Thyroid gland (tissue), 4 donors: Measurements from ENCODE around the gene NIPBL. TPM values are rescaled to one million over a fixed set of nuclear protein-coding genes. Genes with fewer than 3 reads are reported as not detected.

Experiments
- DNase-seq, 2 donors: peaks; one replicate each; pipeline ENCODE4 v3.0.0-alpha.2; 2019
- H3K27ac ChIP-seq, 3 donors: fragments of 200-600 bp; sonication (generic); 1 replicate in 2 of 3; 2 replicates in 1 of 3; pipeline ENCODE4 v1.5.1; 2016 to 2019; ENCODE audit warnings: mild to moderate bottlenecking in 1 of 3, moderate library complexity in 1 of 3
- H3K27me3 ChIP-seq: fragments of 200-600 bp; sonication (generic); one replicate; pipeline ENCODE4 v1.5.1; 2019
- H3K36me3 ChIP-seq, 2 donors: fragments of 200-600 bp; sonication (generic); one replicate each; pipeline ENCODE4 v1.5.1; 2016 to 2019
- H3K4me1 ChIP-seq, 2 donors: fragments of 200-600 bp; sonication (generic); one replicate each; pipeline ENCODE4 v1.5.1; 2017 to 2019
- H3K4me3 ChIP-seq, 3 donors: fragments of 200-600 bp; sonication (generic); replicated peaks in 1 of 3; 1 replicate in 2 of 3; 2 replicates in 1 of 3; pipeline ENCODE4 v1.5.1; 2016; ENCODE audit warnings: mild to moderate bottlenecking in 1 of 3
- H3K9me3 ChIP-seq: fragments of 200-600 bp; sonication (generic); one replicate; pipeline ENCODE4 v1.5.1; 2017
- CTCF ChIP-seq, 6 experiments: fragments of 200-600 bp in 3 of 6; fragments of 450-650 bp in 3 of 6; sonication (generic) in 3 of 6; IDR thresholded peaks; one replicate each; pipeline ENCODE4 v1.5.1; 2016 to 2019; ENCODE audit warnings: antibody characterized with exemption in 6 of 6, mild to moderate bottlenecking in 2 of 6, inconsistent platforms in 1 of 6, moderate library complexity in 1 of 6
- POLR2A ChIP-seq, 2 donors: fragments of 450-650 bp; IDR thresholded peaks; one replicate each; pipeline ENCODE4 v1.6.1; 2017; ENCODE audit warnings: antibody characterized with exemption in 2 of 2, mild to moderate bottlenecking in 2 of 2, moderate library complexity in 1 of 2
- WGBS, 2 donors: methylation state at CpG; one replicate each; pipeline ENCODE4 v1.1.5; 2017; 5-methylcytosine and 5-hydroxymethylcytosine counted together
- intact Hi-C: fragments of 100-400 bp; cut with DNase I; formaldehyde crosslinking; loops from one replicate; pipeline ENCODE4 v1.15.1; 2023
- total RNA-seq, 4 donors: library from RNA; depleted of rRNA; stranded (reverse); fragments of >200 nt; gene quantifications; one replicate each; pipeline ENCODE4 v1.2.3, GENCODE V29; 2016

The NIPBL gene
- total RNA-seq, 4 donors from 2014 or later, result 62.1 to 145 (median 87.8) TPM

GRCh38 chr5:37039824-37040223 lies 163.3 kb downstream of the NIPBL start:
- no peak overlapping the region for H3K4me3 ChIP-seq
- H3K27me3 ChIP-seq, result no peaks in the 10 kb centered on the region
- intact Hi-C loops, result no loop called here
- no peak overlapping the region for H3K27ac ChIP-seq
- peaks cover 8 to 9% of the 10 kb centered on the region in 2 donors for H3K36me3 ChIP-seq
- DNase-seq, result no peak
- no peaks in the 10 kb centered on the region for H3K9me3 ChIP-seq
- TF ChIP-seq CTCF (IDR thresholded peaks at IDR 0.05) (no peak), POLR2A (IDR thresholded peaks at IDR 0.05) (no peak)
- WGBS, 2 donors, result 97 to 100% methylated on average over 1 of the region's 1 CpG
- no peaks in the 10 kb centered on the region for H3K4me1 ChIP-seq

- no peaks in the 10 kb centered on the region for H3K4me1 ChIP-seq
- H3K27ac ChIP-seq, result no peak overlapping the region
- intact Hi-C loops, result no loop called here
- H3K4me3 ChIP-seq, result no peak overlapping the region
- no peaks in the 10 kb centered on the region for H3K27me3 ChIP-seq
- 85 to 91% methylated on average over 2 of the region's 2 CpGs for WGBS, 2 donors
- peaks cover 19 to 21% of the 10 kb centered on the region in 2 donors for H3K36me3 ChIP-seq
- no peak for TF ChIP-seq CTCF (IDR thresholded peaks at IDR 0.05)
- TF ChIP-seq POLR2A (IDR thresholded peaks at IDR 0.05), result no peak
- no peak for DNase-seq
- no peaks in the 10 kb centered on the region for H3K9me3 ChIP-seq
These were observed 167.1 kb downstream of the NIPBL start for GRCh38 chr5:37043693-37044092.

- Histone ChIP-seq H3K9me3 (no peaks in the 10 kb centered on the region), H3K27me3 (no peaks in the 10 kb centered on the region), H3K36me3 (peaks cover 19 to 24% of the 10 kb centered on the region in 2 donors), H3K4me1 (no peaks in the 10 kb centered on the region), H3K27ac (no peak overlapping the region), H3K4me3 (no peak overlapping the region)
- no peak for DNase-seq
- 97% methylated on average over 4 of the region's 4 CpGs for WGBS, 2 donors
- TF ChIP-seq CTCF (IDR thresholded peaks at IDR 0.05), result no peak
- no peak for TF ChIP-seq POLR2A (IDR thresholded peaks at IDR 0.05)
- intact Hi-C loops, result no loop called here
These were observed 167.6 kb downstream of the NIPBL start for GRCh38 chr5:37044120-37044519.

GRCh38 chr5:37045703-37046102 lies 169.1 kb downstream of the NIPBL start:
- WGBS, 2 donors, result 87 to 92% methylated on average over 2 of the region's 2 CpGs
- Histone ChIP-seq H3K36me3 (peaks cover 24 to 36% of the 10 kb centered on the region in 2 donors), H3K27ac (no peak overlapping the region), H3K27me3 (no peaks in the 10 kb centered on the region), H3K9me3 (no peaks in the 10 kb centered on the region), H3K4me3 (no peak overlapping the region), H3K4me1 (no peaks in the 10 kb centered on the region)
- no peak for DNase-seq
- TF ChIP-seq CTCF (IDR thresholded peaks at IDR 0.05), result no peak
- TF ChIP-seq POLR2A (IDR thresholded peaks at IDR 0.05), result no peak
- intact Hi-C loops, result no loop called here

- Histone ChIP-seq H3K27me3 (no peaks in the 10 kb centered on the region), H3K36me3 (peaks cover 33 to 44% of the 10 kb centered on the region in 2 donors), H3K9me3 (no peaks in the 10 kb centered on the region), H3K27ac (no peak overlapping the region), H3K4me3 (no peak overlapping the region), H3K4me1 (no peaks in the 10 kb centered on the region)
- intact Hi-C loops, result no loop called here
- no peak for DNase-seq
- TF ChIP-seq POLR2A (IDR thresholded peaks at IDR 0.05) (no peak), CTCF (IDR thresholded peaks at IDR 0.05) (no peak)
These were observed 171.4 kb downstream of the NIPBL start for GRCh38 chr5:37047947-37048346.
